WTC11 (cell line): ENCODE results near the gene COL6A3.

Experiments used
- JUN ChIP-seq: sonication (generic); formaldehyde crosslinking; IDR thresholded peaks from 2 replicates; pipeline ENCODE4 v1.8.0; 2023; ENCODE audit warnings: mild to moderate bottlenecking, missing genetic modification reagents
- NFE2L1 ChIP-seq: sonication (generic); formaldehyde crosslinking; IDR thresholded peaks from 2 replicates; pipeline ENCODE4 v1.8.1; 2023; ENCODE audit warnings: missing genetic modification reagents
- SMAD3 ChIP-seq: sonication (generic); formaldehyde crosslinking; IDR thresholded peaks from 2 replicates; pipeline ENCODE4 v1.8.0; 2022; ENCODE audit warnings: missing genetic modification reagents, mild to moderate bottlenecking, borderline replicate concordance
- SP1 ChIP-seq: sonication (generic); formaldehyde crosslinking; conservative IDR thresholded peaks from 2 replicates; pipeline ENCODE4 v1.8.1; 2022; ENCODE audit warnings: missing genetic modification reagents
- ZNF232 ChIP-seq: sonication (generic); formaldehyde crosslinking; IDR thresholded peaks from 2 replicates; pipeline ENCODE4 v1.8.0; 2022; ENCODE audit warnings: mild to moderate bottlenecking, missing genetic modification reagents
- TF ChIP-seq, protein P1 (sequence below): fragments of 200-600 bp; IDR thresholded peaks from 2 replicates; pipeline ENCODE4 v1.8.0; 2022; ENCODE audit warnings: antibody characterized with exemption
- TF ChIP-seq, protein P2 (sequence below): sonication (generic); formaldehyde crosslinking; IDR thresholded peaks from 2 replicates; pipeline ENCODE4 v1.8.0; 2022; ENCODE audit warnings: mild to moderate bottlenecking, missing genetic modification reagents

DNA sequence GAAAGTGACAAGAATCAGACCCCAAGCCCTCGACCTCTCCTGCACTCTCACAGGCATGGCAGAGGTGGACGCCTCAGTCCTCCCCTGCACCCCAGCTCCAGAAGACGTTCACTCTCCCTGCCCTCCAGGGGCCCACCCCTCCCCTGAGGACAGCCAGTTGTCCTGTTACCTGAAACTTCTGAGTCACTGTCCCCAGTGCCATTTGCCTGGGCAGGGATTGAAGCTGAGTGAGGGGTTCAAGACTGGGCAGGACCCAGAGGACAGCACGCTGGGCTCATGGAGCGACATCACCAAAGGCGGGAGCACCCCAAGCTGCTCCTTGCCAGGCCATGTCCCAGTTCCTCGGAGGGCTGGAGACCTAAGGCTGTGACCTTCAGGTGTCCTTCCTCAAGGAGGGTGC lies 34.2 kb upstream of the COL6A3 start:
- TF ChIP-seq SP1 (CRISPR knock-in tag) = no peak
- TF ChIP-seq, protein P1, sequence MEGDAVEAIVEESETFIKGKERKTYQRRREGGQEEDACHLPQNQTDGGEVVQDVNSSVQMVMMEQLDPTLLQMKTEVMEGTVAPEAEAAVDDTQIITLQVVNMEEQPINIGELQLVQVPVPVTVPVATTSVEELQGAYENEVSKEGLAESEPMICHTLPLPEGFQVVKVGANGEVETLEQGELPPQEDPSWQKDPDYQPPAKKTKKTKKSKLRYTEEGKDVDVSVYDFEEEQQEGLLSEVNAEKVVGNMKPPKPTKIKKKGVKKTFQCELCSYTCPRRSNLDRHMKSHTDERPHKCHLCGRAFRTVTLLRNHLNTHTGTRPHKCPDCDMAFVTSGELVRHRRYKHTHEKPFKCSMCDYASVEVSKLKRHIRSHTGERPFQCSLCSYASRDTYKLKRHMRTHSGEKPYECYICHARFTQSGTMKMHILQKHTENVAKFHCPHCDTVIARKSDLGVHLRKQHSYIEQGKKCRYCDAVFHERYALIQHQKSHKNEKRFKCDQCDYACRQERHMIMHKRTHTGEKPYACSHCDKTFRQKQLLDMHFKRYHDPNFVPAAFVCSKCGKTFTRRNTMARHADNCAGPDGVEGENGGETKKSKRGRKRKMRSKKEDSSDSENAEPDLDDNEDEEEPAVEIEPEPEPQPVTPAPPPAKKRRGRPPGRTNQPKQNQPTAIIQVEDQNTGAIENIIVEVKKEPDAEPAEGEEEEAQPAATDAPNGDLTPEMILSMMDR = no peak
- TF ChIP-seq NFE2L1 = no peak
- TF ChIP-seq, protein P2, sequence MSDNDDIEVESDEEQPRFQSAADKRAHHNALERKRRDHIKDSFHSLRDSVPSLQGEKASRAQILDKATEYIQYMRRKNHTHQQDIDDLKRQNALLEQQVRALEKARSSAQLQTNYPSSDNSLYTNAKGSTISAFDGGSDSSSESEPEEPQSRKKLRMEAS = no peak
- no peak for TF ChIP-seq ZNF232 (CRISPR knock-in tag)
- no peak for TF ChIP-seq JUN
- no peak for TF ChIP-seq SMAD3 (CRISPR knock-in tag)
